ENCODE results near the gene SLC7A7. TPM values are rescaled to one million over a fixed set of nuclear protein-coding genes. Genes with fewer than 3 reads are reported as not detected.

The SLC7A7 gene
- total and polyA plus RNA-seq, 2 of the 13 experiments (the other 11 are each of a cell fraction or from before 2014, with no cell fraction given) = 0.13 to 0.63 TPM

DNA sequence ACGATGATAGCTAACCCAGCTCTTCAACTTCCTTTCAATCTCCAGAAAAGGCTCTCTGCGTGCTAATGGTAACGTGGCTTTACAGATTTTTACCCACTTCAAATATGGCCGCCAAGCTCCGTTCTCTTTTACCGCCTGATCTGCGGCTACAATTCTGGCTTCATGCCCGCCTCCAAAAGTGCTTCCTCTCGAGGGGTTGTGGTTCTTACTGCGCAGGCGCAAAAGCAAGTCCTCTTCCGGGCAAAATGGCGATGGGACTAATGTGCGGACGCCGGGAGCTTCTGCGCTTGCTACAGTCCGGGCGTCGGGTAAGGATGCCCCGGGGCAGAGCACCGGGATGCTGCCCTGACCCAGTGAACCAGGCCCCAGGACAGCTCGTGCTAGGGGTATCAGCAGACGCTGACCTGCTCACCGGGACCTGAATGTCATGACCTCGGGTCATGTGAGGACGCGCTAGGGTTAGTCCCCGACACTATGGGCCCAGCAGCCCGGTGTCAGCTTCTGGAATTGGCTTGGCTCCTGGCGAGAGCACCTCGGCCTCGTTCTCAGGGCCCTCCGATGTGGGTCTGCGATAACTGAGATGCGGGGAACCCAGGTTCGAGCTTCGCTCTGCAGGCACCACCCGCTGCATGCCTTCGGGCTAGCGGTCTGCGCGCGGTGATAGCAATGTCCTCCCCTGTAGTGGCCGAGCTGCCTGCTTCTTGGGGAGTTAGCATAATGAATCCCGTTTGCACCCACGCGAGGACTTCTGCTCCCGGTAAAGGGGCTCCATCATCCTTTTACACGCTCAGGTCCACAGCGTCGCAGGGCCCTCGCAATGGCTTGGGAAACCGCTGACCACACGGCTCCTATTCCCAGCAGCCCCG is 48.5 kb downstream of the SLC7A7 start, which contains the start of gene OXA1L (continued):
- peak; percentile 90; the same call in 1 of the 2 replicates for TF ChIP-seq ZNF292 (CRISPR knock-in tag; IDR thresholded peaks at IDR 0.05; ENCODE audit: borderline replicate concordance, low read depth)
- no peak for TF ChIP-seq KAT2B (IDR thresholded peaks at IDR 0.05; ENCODE audit: borderline replicate concordance, low read depth, low read length)
- peak; percentile 97 for TF ChIP-seq SRY (CRISPR knock-in tag; IDR thresholded peaks at IDR 0.05)
- peak; percentile 96; the same call in 1 of the 2 replicates for TF ChIP-seq FOXK1 (CRISPR knock-in tag; IDR thresholded peaks at IDR 0.05; ENCODE audit: borderline replicate concordance, low read depth)
- TF ChIP-seq ZNF350 (CRISPR knock-in tag; IDR thresholded peaks at IDR 0.05; ENCODE audit: borderline replicate concordance, low read depth) = peak; percentile 100
- peak; percentile 94; the same call in 1 of the 2 replicates for TF ChIP-seq GLI4 (CRISPR knock-in tag; IDR thresholded peaks at IDR 0.05; ENCODE audit: borderline replicate concordance)
- peak; percentile 76 for TF ChIP-seq ZBTB21 (CRISPR knock-in tag; IDR thresholded peaks at IDR 0.05)
- TF ChIP-seq ZNF484 (CRISPR knock-in tag; IDR thresholded peaks at IDR 0.05; ENCODE audit: borderline replicate concordance, low read depth) = peak; percentile 91; the same call in 1 of the 2 replicates
- no peak; the same call in none of the 2 replicates for TF ChIP-seq ZNF10 (CRISPR knock-in tag; IDR thresholded peaks at IDR 0.05; ENCODE audit: borderline replicate concordance, low read depth)
- TF ChIP-seq, protein P1, sequence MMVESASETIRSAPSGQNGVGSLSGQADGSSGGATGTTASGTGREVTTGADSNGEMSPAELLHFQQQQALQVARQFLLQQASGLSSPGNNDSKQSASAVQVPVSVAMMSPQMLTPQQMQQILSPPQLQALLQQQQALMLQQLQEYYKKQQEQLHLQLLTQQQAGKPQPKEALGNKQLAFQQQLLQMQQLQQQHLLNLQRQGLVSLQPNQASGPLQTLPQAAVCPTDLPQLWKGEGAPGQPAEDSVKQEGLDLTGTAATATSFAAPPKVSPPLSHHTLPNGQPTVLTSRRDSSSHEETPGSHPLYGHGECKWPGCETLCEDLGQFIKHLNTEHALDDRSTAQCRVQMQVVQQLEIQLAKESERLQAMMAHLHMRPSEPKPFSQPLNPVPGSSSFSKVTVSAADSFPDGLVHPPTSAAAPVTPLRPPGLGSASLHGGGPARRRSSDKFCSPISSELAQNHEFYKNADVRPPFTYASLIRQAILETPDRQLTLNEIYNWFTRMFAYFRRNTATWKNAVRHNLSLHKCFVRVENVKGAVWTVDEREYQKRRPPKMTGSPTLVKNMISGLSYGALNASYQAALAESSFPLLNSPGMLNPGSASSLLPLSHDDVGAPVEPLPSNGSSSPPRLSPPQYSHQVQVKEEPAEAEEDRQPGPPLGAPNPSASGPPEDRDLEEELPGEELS (CRISPR knock-in tag; IDR thresholded peaks at IDR 0.05) = peak; percentile 65
- TF ChIP-seq ZFYVE20 (CRISPR knock-in tag; IDR thresholded peaks at IDR 0.05; ENCODE audit: borderline replicate concordance, low read depth) = peak; percentile 31; the same call in 1 of the 2 replicates
- no peak for TF ChIP-seq KDM1A (CRISPR knock-in tag; IDR thresholded peaks at IDR 0.05)
- peak; percentile 98 for TF ChIP-seq ELF1 (CRISPR knock-in tag; IDR thresholded peaks at IDR 0.05)
- peak; percentile 92 for TF ChIP-seq ZNF256 (CRISPR knock-in tag; conservative IDR thresholded peaks at IDR 0.05)
- TF ChIP-seq NKX3-1 (CRISPR knock-in tag; IDR thresholded peaks at IDR 0.05) = peak; percentile 78; the same call in 1 of the 2 replicates
- peak; percentile 98 for TF ChIP-seq HOMEZ (CRISPR knock-in tag; IDR thresholded peaks at IDR 0.05; ENCODE audit: low read depth)
- TF ChIP-seq, protein P2, sequence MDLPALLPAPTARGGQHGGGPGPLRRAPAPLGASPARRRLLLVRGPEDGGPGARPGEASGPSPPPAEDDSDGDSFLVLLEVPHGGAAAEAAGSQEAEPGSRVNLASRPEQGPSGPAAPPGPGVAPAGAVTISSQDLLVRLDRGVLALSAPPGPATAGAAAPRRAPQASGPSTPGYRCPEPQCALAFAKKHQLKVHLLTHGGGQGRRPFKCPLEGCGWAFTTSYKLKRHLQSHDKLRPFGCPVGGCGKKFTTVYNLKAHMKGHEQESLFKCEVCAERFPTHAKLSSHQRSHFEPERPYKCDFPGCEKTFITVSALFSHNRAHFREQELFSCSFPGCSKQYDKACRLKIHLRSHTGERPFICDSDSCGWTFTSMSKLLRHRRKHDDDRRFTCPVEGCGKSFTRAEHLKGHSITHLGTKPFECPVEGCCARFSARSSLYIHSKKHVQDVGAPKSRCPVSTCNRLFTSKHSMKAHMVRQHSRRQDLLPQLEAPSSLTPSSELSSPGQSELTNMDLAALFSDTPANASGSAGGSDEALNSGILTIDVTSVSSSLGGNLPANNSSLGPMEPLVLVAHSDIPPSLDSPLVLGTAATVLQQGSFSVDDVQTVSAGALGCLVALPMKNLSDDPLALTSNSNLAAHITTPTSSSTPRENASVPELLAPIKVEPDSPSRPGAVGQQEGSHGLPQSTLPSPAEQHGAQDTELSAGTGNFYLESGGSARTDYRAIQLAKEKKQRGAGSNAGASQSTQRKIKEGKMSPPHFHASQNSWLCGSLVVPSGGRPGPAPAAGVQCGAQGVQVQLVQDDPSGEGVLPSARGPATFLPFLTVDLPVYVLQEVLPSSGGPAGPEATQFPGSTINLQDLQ (CRISPR knock-in tag; IDR thresholded peaks at IDR 0.05) = peak; percentile 81
- no peak for TF ChIP-seq CEBPB (IDR thresholded peaks at IDR 0.05; ENCODE audit: borderline replicate concordance, low read depth, low read length)
- peak; percentile 92; the same call in 1 of the 2 replicates for TF ChIP-seq MTA1 (CRISPR knock-in tag; IDR thresholded peaks at IDR 0.05; ENCODE audit: borderline replicate concordance)
- TF ChIP-seq ZNF747 (CRISPR knock-in tag; IDR thresholded peaks at IDR 0.05; ENCODE audit: borderline replicate concordance) = peak; percentile 95
- peak; percentile 43; the same call in 1 of the 2 replicates for TF ChIP-seq ATRX (CRISPR knock-in tag; IDR thresholded peaks at IDR 0.05; ENCODE audit: borderline replicate concordance)
- peak; percentile 55 for TF ChIP-seq HCFC1 (IDR thresholded peaks at IDR 0.05; ENCODE audit: low read depth, low read length)

Measured in HepG2 (cell line).